ENCODE data around the gene ESYT2.

ESYT2 gene

GRCh38 chr7:158802535-158803366 lies 26.6 kb downstream of the ESYT2 start:
- no peaks in the 10 kb centered on the region for H3K27me3 ChIP-seq (ENCODE audit: control insufficient read depth, insufficient read depth, low read length)
- no peak overlapping the region for H3K4me3 ChIP-seq (ENCODE audit: low read length)
- no peak overlapping the region for H3K27ac ChIP-seq (ENCODE audit: low read length)
- no peaks in the 10 kb centered on the region for H3K9me3 ChIP-seq (ENCODE audit: control insufficient read depth, insufficient read depth, low read length)
- DNase-seq (ENCODE audit: low read depth, low spot score), result no peak
- no CpG with 5 or more reads among the region's 9 CpGs for WGBS (ENCODE audit: insufficient coverage, insufficient read length)
- H3K4me1 ChIP-seq (ENCODE audit: control insufficient read depth, insufficient read depth, low read length), result peaks cover 3% of the 10 kb centered on the region; the same call in 1 of the 2 replicates
- H3K36me3 ChIP-seq (ENCODE audit: control insufficient read depth, insufficient read depth, low read length), result no peaks in the 10 kb centered on the region; the same call in 1 of the 2 replicates

GRCh38 chr7:158798741-158799140 lies 30.6 kb downstream of the ESYT2 start:
- Histone ChIP-seq H3K27ac (ENCODE audit: low read length) (no peak overlapping the region), H3K27me3 (ENCODE audit: control insufficient read depth, insufficient read depth, low read length) (no peaks in the 10 kb centered on the region; the same call in 1 of the 2 replicates), H3K36me3 (ENCODE audit: control insufficient read depth, insufficient read depth, low read length) (peaks cover 3% of the 10 kb centered on the region; the same call in 1 of the 2 replicates), H3K9me3 (ENCODE audit: control insufficient read depth, insufficient read depth, low read length) (no peaks in the 10 kb centered on the region), H3K4me3 (ENCODE audit: low read length) (no peak overlapping the region), H3K4me1 (ENCODE audit: control insufficient read depth, insufficient read depth, low read length) (peaks cover 3% of the 10 kb centered on the region; the same call in 1 of the 2 replicates)
- no peak for DNase-seq (ENCODE audit: low read depth, low spot score)
- no CpG with 5 or more reads among the region's 1 CpG for WGBS (ENCODE audit: insufficient coverage, insufficient read length)

- Histone ChIP-seq H3K4me3 (ENCODE audit: low read length) (no peak overlapping the region), H3K4me1 (ENCODE audit: control insufficient read depth, insufficient read depth, low read length) (no peaks in the 10 kb centered on the region), H3K27me3 (ENCODE audit: control insufficient read depth, insufficient read depth, low read length) (no peaks in the 10 kb centered on the region; the same call in 1 of the 2 replicates), H3K9me3 (ENCODE audit: control insufficient read depth, insufficient read depth, low read length) (no peaks in the 10 kb centered on the region), H3K36me3 (ENCODE audit: control insufficient read depth, insufficient read depth, low read length) (peaks cover 3% of the 10 kb centered on the region; the same call in 1 of the 2 replicates), H3K27ac (ENCODE audit: low read length) (no peak overlapping the region)
- no CpG with 5 or more reads among the region's 23 CpGs for WGBS (ENCODE audit: insufficient coverage, insufficient read length)
- no peak for DNase-seq (ENCODE audit: low read depth, low spot score)
Observed at GRCh38 chr7:158796667-158797066, 32.6 kb downstream of the ESYT2 start.

GRCh38 chr7:158795272-158795671 lies 34.0 kb downstream of the ESYT2 start:
- Histone ChIP-seq H3K9me3 (ENCODE audit: control insufficient read depth, insufficient read depth, low read length) (no peaks in the 10 kb centered on the region), H3K4me1 (ENCODE audit: control insufficient read depth, insufficient read depth, low read length) (no peaks in the 10 kb centered on the region), H3K27ac (ENCODE audit: low read length) (no peak overlapping the region), H3K27me3 (ENCODE audit: control insufficient read depth, insufficient read depth, low read length) (no peaks in the 10 kb centered on the region; the same call in 1 of the 2 replicates), H3K36me3 (ENCODE audit: control insufficient read depth, insufficient read depth, low read length) (peaks cover 3% of the 10 kb centered on the region; the same call in 1 of the 2 replicates), H3K4me3 (ENCODE audit: low read length) (no peak overlapping the region)
- no CpG with 5 or more reads among the region's 4 CpGs for WGBS (ENCODE audit: insufficient coverage, insufficient read length)
- no peak for DNase-seq (ENCODE audit: low read depth, low spot score)

GRCh38 chr7:158791107-158791506 lies 38.2 kb downstream of the ESYT2 start:
- DNase-seq (ENCODE audit: low read depth, low spot score), result no peak
- Histone ChIP-seq H3K27ac (ENCODE audit: low read length) (no peak overlapping the region), H3K9me3 (ENCODE audit: control insufficient read depth, insufficient read depth, low read length) (no peaks in the 10 kb centered on the region), H3K4me1 (ENCODE audit: control insufficient read depth, insufficient read depth, low read length) (no peaks in the 10 kb centered on the region), H3K36me3 (ENCODE audit: control insufficient read depth, insufficient read depth, low read length) (0 out of 2 replicates have a peak, but pooled peaks cover 3% of the 10 kb centered on the region), H3K27me3 (ENCODE audit: control insufficient read depth, insufficient read depth, low read length) (no peaks in the 10 kb centered on the region; the same call in 1 of the 2 replicates), H3K4me3 (ENCODE audit: low read length) (no peak overlapping the region)
- no CpG with 5 or more reads among the region's 10 CpGs for WGBS (ENCODE audit: insufficient coverage, insufficient read length)

GRCh38 chr7:158789842-158790241 lies 39.5 kb downstream of the ESYT2 start:
- no peaks in the 10 kb centered on the region for H3K27me3 ChIP-seq (ENCODE audit: control insufficient read depth, insufficient read depth, low read length)
- no CpG with 5 or more reads among the region's 11 CpGs for WGBS (ENCODE audit: insufficient coverage, insufficient read length)
- DNase-seq (ENCODE audit: low read depth, low spot score), result no peak
- H3K9me3 ChIP-seq (ENCODE audit: control insufficient read depth, insufficient read depth, low read length), result no peaks in the 10 kb centered on the region
- H3K4me1 ChIP-seq (ENCODE audit: control insufficient read depth, insufficient read depth, low read length), result no peaks in the 10 kb centered on the region
- no peak overlapping the region for H3K4me3 ChIP-seq (ENCODE audit: low read length)
- no peaks in the 10 kb centered on the region for H3K36me3 ChIP-seq (ENCODE audit: control insufficient read depth, insufficient read depth, low read length)
- H3K27ac ChIP-seq (ENCODE audit: low read length), result no peak overlapping the region

GRCh38 chr7:158786898-158787297 lies 42.4 kb downstream of the ESYT2 start:
- Histone ChIP-seq H3K4me3 (ENCODE audit: low read length) (no peak overlapping the region), H3K9me3 (ENCODE audit: control insufficient read depth, insufficient read depth, low read length) (no peaks in the 10 kb centered on the region), H3K4me1 (ENCODE audit: control insufficient read depth, insufficient read depth, low read length) (no peaks in the 10 kb centered on the region), H3K27me3 (ENCODE audit: control insufficient read depth, insufficient read depth, low read length) (no peaks in the 10 kb centered on the region), H3K36me3 (ENCODE audit: control insufficient read depth, insufficient read depth, low read length) (peaks cover 3% of the 10 kb centered on the region; the same call in 1 of the 2 replicates), H3K27ac (ENCODE audit: low read length) (no peak overlapping the region)
- WGBS (ENCODE audit: insufficient coverage, insufficient read length), result no CpG with 5 or more reads among the region's 6 CpGs
- no peak for DNase-seq (ENCODE audit: low read depth, low spot score)

GRCh38 chr7:158784270-158784669 lies 45.0 kb downstream of the ESYT2 start:
- no CpG with 5 or more reads among the region's 7 CpGs for WGBS (ENCODE audit: insufficient coverage, insufficient read length)
- Histone ChIP-seq H3K27ac (ENCODE audit: low read length) (no peak overlapping the region), H3K4me1 (ENCODE audit: control insufficient read depth, insufficient read depth, low read length) (no peaks in the 10 kb centered on the region), H3K36me3 (ENCODE audit: control insufficient read depth, insufficient read depth, low read length) (peaks cover 17% of the 10 kb centered on the region; the same call in 1 of the 2 replicates), H3K27me3 (ENCODE audit: control insufficient read depth, insufficient read depth, low read length) (no peaks in the 10 kb centered on the region), H3K4me3 (ENCODE audit: low read length) (no peak overlapping the region), H3K9me3 (ENCODE audit: control insufficient read depth, insufficient read depth, low read length) (no peaks in the 10 kb centered on the region)
- no peak for DNase-seq (ENCODE audit: low read depth, low spot score)

GRCh38 chr7:158783595-158783994 lies 45.7 kb downstream of the ESYT2 start:
- WGBS (ENCODE audit: insufficient coverage, insufficient read length), result no CpG with 5 or more reads among the region's 8 CpGs
- no peaks in the 10 kb centered on the region for H3K4me1 ChIP-seq (ENCODE audit: control insufficient read depth, insufficient read depth, low read length)
- H3K9me3 ChIP-seq (ENCODE audit: control insufficient read depth, insufficient read depth, low read length), result no peaks in the 10 kb centered on the region
- DNase-seq (ENCODE audit: low read depth, low spot score), result no peak
- no peak overlapping the region for H3K4me3 ChIP-seq (ENCODE audit: low read length)
- H3K36me3 ChIP-seq (ENCODE audit: control insufficient read depth, insufficient read depth, low read length), result peaks cover 17% of the 10 kb centered on the region; the same call in 1 of the 2 replicates
- H3K27me3 ChIP-seq (ENCODE audit: control insufficient read depth, insufficient read depth, low read length), result no peaks in the 10 kb centered on the region
- H3K27ac ChIP-seq (ENCODE audit: low read length), result no peak overlapping the region

GRCh38 chr7:158782761-158783401 lies 46.4 kb downstream of the ESYT2 start:
- WGBS (ENCODE audit: insufficient coverage, insufficient read length), result no CpG with 5 or more reads among the region's 20 CpGs
- H3K27ac ChIP-seq (ENCODE audit: low read length), result no peak overlapping the region
- H3K4me1 ChIP-seq (ENCODE audit: control insufficient read depth, insufficient read depth, low read length), result no peaks in the 10 kb centered on the region
- H3K36me3 ChIP-seq (ENCODE audit: control insufficient read depth, insufficient read depth, low read length), result peaks cover 17% of the 10 kb centered on the region; the same call in 1 of the 2 replicates
- H3K4me3 ChIP-seq (ENCODE audit: low read length), result no peak overlapping the region
- DNase-seq (ENCODE audit: low read depth, low spot score), result no peak
- no peaks in the 10 kb centered on the region for H3K27me3 ChIP-seq (ENCODE audit: control insufficient read depth, insufficient read depth, low read length)
- no peaks in the 10 kb centered on the region for H3K9me3 ChIP-seq (ENCODE audit: control insufficient read depth, insufficient read depth, low read length)

Measured in iPS DF 6.9 (cell line).